ENCODE measurements around the gene UBTD1. TPM values are rescaled to one million over a fixed set of nuclear protein-coding genes. Genes with fewer than 3 reads are reported as not detected.

The UBTD1 gene
- total RNA-seq, 1 donor from 2014 or later, result 37.7 TPM

DNA sequence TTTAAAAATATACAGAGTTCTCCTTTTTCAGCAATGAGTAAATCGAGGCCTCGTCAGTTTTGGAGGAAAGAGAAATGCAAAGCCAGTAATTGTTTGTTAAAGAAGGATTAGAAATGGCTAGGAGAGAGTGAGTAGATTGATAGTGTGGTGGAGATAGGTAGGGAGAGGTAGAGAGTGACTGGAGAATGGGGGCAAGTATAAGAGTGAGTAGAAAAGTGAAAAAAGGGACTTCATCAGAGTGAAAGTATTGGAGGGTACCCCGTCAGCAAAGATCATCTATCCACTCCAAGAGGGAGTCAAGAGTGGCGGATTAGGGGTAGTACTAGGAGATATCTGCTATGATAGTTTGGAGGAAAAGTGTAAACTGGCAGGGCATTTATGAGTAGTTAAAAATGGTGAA is 64.6 kb downstream of the UBTD1 start:
- no peak overlapping the region for H3K27ac ChIP-seq
- intact Hi-C loops (cut with DNase I), result no loop called here
- no peak overlapping the region for H3K4me3 ChIP-seq
- no peaks in the 10 kb centered on the region for H3K27me3 ChIP-seq (ENCODE audit: low read depth)
- no peak for DNase-seq
- no peak for ATAC-seq
- H3K9me3 ChIP-seq, result no peaks in the 10 kb centered on the region
- TF ChIP-seq CTCF (IDR thresholded peaks at IDR 0.05), result no peak
- no peaks in the 10 kb centered on the region for H3K4me1 ChIP-seq
- H3K36me3 ChIP-seq, result peaks cover 7% of the 10 kb centered on the region

DNA sequence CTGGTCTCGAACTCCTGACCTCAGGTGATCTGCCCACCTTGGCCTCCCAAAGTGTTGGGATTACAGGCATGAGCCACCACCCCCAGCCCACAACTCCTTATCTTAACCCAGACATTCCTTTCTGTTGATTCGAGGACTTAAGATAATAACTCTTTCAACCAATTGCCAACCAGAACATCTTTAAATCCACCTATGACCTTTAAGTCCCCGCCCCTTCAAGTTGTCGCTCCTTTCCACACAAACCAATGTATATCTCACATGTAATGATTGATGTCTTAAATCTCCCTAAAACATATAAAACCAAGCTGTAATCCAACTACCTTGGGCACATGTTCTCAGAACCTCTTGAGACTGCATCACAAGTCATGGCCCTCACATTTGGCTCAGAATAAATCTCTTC is 66.1 kb downstream of the UBTD1 start:
- Histone ChIP-seq H3K36me3 (peaks cover 21% of the 10 kb centered on the region), H3K27ac (no peak overlapping the region), H3K4me1 (no peaks in the 10 kb centered on the region), H3K9me3 (no peaks in the 10 kb centered on the region), H3K4me3 (no peak overlapping the region), H3K27me3 (ENCODE audit: low read depth) (no peaks in the 10 kb centered on the region)
- TF ChIP-seq CTCF (IDR thresholded peaks at IDR 0.05), result no peak
- intact Hi-C loops (cut with DNase I), result no loop called here
- no peak for DNase-seq
- no peak for ATAC-seq

DNA sequence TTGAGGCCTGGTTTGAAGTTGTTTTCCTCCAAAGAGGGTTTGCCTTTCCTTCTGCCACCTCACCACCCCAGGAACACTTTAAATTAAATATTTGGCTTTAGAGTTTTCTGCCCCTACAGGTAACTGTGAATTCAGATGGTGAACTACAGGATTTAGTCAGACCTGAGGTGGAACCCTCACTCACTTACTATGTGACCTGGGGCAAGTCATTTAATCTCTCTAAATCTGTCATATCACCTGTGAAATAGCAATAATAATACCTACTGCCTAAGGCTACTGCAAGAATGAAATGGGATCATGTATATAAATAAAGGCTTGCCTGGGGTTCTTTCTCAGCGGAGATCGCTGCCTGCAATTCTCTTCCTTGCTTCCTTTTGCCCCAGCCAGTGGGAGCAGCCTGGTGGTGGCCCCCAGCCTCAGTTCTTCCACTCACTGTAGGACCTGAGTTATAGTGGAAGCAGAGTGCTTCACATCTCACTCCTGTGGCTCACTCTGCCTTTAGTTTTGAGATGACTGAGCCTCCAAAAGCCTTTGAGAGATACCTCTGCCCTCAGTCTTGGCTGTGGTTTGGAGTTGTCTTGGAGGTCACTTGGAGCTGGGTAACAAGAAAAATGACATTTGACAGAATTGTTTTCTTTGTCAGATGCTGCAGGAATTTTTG is 67.7 kb downstream of the UBTD1 start:
- TF ChIP-seq CTCF (IDR thresholded peaks at IDR 0.05), result no peak
- DNase-seq, result no peak
- Histone ChIP-seq H3K9me3 (no peaks in the 10 kb centered on the region), H3K4me3 (no peak overlapping the region), H3K27ac (no peak overlapping the region), H3K4me1 (no peaks in the 10 kb centered on the region), H3K36me3 (peaks cover 38% of the 10 kb centered on the region), H3K27me3 (ENCODE audit: low read depth) (no peaks in the 10 kb centered on the region)
- no peak for ATAC-seq
- intact Hi-C loops (cut with DNase I), result no loop called here

GRCh38 chr10:97567891-97568290 is 69.2 kb downstream of the UBTD1 start:
- ATAC-seq (no peak), DNase-seq (no peak)
- Histone ChIP-seq H3K36me3 (peaks cover 42% of the 10 kb centered on the region), H3K4me3 (no peak overlapping the region), H3K4me1 (peaks cover 9% of the 10 kb centered on the region), H3K27ac (no peak overlapping the region), H3K9me3 (no peaks in the 10 kb centered on the region), H3K27me3 (ENCODE audit: low read depth) (no peaks in the 10 kb centered on the region)
- intact Hi-C loops (cut with DNase I), result no loop called here
- no peak for TF ChIP-seq CTCF (IDR thresholded peaks at IDR 0.05)

- intact Hi-C loops (cut with DNase I), result no loop called here
- DNase-seq, result no peak
- Histone ChIP-seq H3K4me1 (peaks cover 9% of the 10 kb centered on the region), H3K4me3 (no peak overlapping the region), H3K36me3 (peaks cover 42% of the 10 kb centered on the region), H3K9me3 (no peaks in the 10 kb centered on the region), H3K27ac (no peak overlapping the region), H3K27me3 (ENCODE audit: low read depth) (no peaks in the 10 kb centered on the region)
- no peak for ATAC-seq
- TF ChIP-seq CTCF (IDR thresholded peaks at IDR 0.05), result no peak
Measured at GRCh38 chr10:97570146-97570788, 71.5 kb downstream of the UBTD1 start.
